ENCODE results near the gene AP4B1. TPM values are rescaled to one million over a fixed set of nuclear protein-coding genes. Genes with fewer than 3 reads are reported as not detected.
"Not testable (repeated sequence)": the region's sequence is repeated elsewhere in the genome, so short reads cannot be mapped to it uniquely, and the experiment has no call there.

AP4B1 gene
- total and polyA plus RNA-seq, 2 of the 13 experiments (the other 11 are each of a cell fraction or from before 2014, with no cell fraction given): 8.5 to 12.0 TPM

- peak; percentile 22; the same call in 1 of the 2 replicates for TF ChIP-seq KDM2A (CRISPR knock-in tag; IDR thresholded peaks at IDR 0.05; ENCODE audit: borderline replicate concordance, low read depth)
- peak; percentile 17; the same call in 1 of the 2 replicates for TF ChIP-seq ZFY (CRISPR knock-in tag; IDR thresholded peaks at IDR 0.05)
- peak; percentile 86 to 93 for TF ChIP-seq NR2F1 (CRISPR knock-in tag; IDR thresholded peaks at IDR 0.05)
- TF ChIP-seq, protein P1, sequence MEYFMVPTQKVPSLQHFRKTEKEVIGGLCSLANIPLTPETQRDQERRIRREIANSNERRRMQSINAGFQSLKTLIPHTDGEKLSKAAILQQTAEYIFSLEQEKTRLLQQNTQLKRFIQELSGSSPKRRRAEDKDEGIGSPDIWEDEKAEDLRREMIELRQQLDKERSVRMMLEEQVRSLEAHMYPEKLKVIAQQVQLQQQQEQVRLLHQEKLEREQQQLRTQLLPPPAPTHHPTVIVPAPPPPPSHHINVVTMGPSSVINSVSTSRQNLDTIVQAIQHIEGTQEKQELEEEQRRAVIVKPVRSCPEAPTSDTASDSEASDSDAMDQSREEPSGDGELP (IDR thresholded peaks at IDR 0.05; ENCODE audit: borderline replicate concordance, low read depth): peak; percentile 35; the same call in 1 of the 2 replicates
- not testable (repeated sequence) for TF ChIP-seq LCORL (IDR thresholded peaks at IDR 0.05); EP300 (CRISPR knock-in tag; IDR thresholded peaks at IDR 0.05; ENCODE audit: borderline replicate concordance)
- peak; percentile 92 for TF ChIP-seq LCORL (CRISPR knock-in tag; IDR thresholded peaks at IDR 0.05)
- peak in 1 of 2 experiments; percentile 47; a peak in 1 of 4 replicates for TF ChIP-seq EP300 (IDR thresholded peaks at IDR 0.05; ENCODE audit: low read depth in 2 of 2, low read length in 2 of 2)
- peak; percentile 41; the same call in 1 of the 2 replicates for TF ChIP-seq REPIN1 (CRISPR knock-in tag; IDR thresholded peaks at IDR 0.05; ENCODE audit: borderline replicate concordance, low read depth)
- TF ChIP-seq, protein P2, sequence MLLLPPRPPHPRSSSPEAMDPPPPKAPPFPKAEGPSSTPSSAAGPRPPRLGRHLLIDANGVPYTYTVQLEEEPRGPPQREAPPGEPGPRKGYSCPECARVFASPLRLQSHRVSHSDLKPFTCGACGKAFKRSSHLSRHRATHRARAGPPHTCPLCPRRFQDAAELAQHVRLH (CRISPR knock-in tag; IDR thresholded peaks at IDR 0.05; ENCODE audit: borderline replicate concordance, low read depth): peak; percentile 51; the same call in 1 of the 2 replicates
- peak; percentile 51; the same call in 1 of the 2 replicates for TF ChIP-seq SIX1 (CRISPR knock-in tag; IDR thresholded peaks at IDR 0.05; ENCODE audit: borderline replicate concordance)
- TF ChIP-seq ZNF644 (CRISPR knock-in tag; IDR thresholded peaks at IDR 0.05; ENCODE audit: low read depth): peak; percentile 50; the same call in 1 of the 2 replicates
- peak; percentile 56; the same call in 1 of the 2 replicates for TF ChIP-seq ELF3 (CRISPR knock-in tag; IDR thresholded peaks at IDR 0.05)
- TF ChIP-seq THAP11 (CRISPR knock-in tag; IDR thresholded peaks at IDR 0.05): peak; percentile 43
- peak; percentile 64 for TF ChIP-seq ZNF7 (CRISPR knock-in tag; IDR thresholded peaks at IDR 0.05)
- TF ChIP-seq HOMEZ (CRISPR knock-in tag; IDR thresholded peaks at IDR 0.05; ENCODE audit: low read depth): peak; percentile 16; the same call in 1 of the 2 replicates
- peak; percentile 37; the same call in 1 of the 2 replicates for TF ChIP-seq MED13 (CRISPR knock-in tag; IDR thresholded peaks at IDR 0.05)
- TF ChIP-seq TEAD3 (CRISPR knock-in tag; optimal IDR thresholded peaks at IDR 0.05; ENCODE audit: borderline replicate concordance): peak; percentile 87
- TF ChIP-seq SOX5 (CRISPR knock-in tag; IDR thresholded peaks at IDR 0.05; ENCODE audit: borderline replicate concordance): peak; percentile 15; the same call in 1 of the 2 replicates
- TF ChIP-seq YEATS4 (CRISPR knock-in tag; IDR thresholded peaks at IDR 0.05; ENCODE audit: borderline replicate concordance): peak; percentile 32; the same call in 1 of the 2 replicates
- peak; percentile 40; the same call in 1 of the 2 replicates for TF ChIP-seq CBX5 (CRISPR knock-in tag; IDR thresholded peaks at IDR 0.05; ENCODE audit: borderline replicate concordance)
- TF ChIP-seq FOXK1 (CRISPR knock-in tag; IDR thresholded peaks at IDR 0.05; ENCODE audit: borderline replicate concordance, low read depth): 0 out of 2 replicates have a peak, but pooled peaks have one; percentile 42
- TF ChIP-seq ZNF232 (CRISPR knock-in tag; IDR thresholded peaks at IDR 0.05; ENCODE audit: borderline replicate concordance): 0 out of 2 replicates have a peak, but pooled peaks have one; percentile 24
- TF ChIP-seq ISL2 (CRISPR knock-in tag; IDR thresholded peaks at IDR 0.05): peak; percentile 65
- peak; percentile 70; the same call in 1 of the 2 replicates for TF ChIP-seq ETV5 (CRISPR knock-in tag; IDR thresholded peaks at IDR 0.05; ENCODE audit: borderline replicate concordance)
- 0 out of 2 replicates have a peak, but pooled peaks have one; percentile 14 for TF ChIP-seq TFE3 (CRISPR knock-in tag; IDR thresholded peaks at IDR 0.05)
These were observed 43.6 kb upstream of the AP4B1 start (continued) for GRCh38 chr1:113948151-113948550.

All from HepG2 (cell line).